NCI-H82 (cell line): ENCODE data around the gene SHC3.

ENCODE experiments used
- DNase-seq: peaks from one replicate; lab custom pipeline; 2025; lab: John Stamatoyannopoulos, UW

The SHC3 gene

GRCh38 chr9:89154651-89155336, 23.8 kb downstream of the SHC3 start:
- DNase-seq: no peak

- no peak for DNase-seq
Observed at GRCh38 chr9:89154218-89154617, 24.4 kb downstream of the SHC3 start.

- no peak for DNase-seq
Observed at GRCh38 chr9:89153232-89154017, 25.2 kb downstream of the SHC3 start.

- DNase-seq: no peak
Observed at GRCh38 chr9:89149726-89150125, 28.9 kb downstream of the SHC3 start.

- DNase-seq: no peak
Observed at GRCh38 chr9:89145097-89145496, 33.5 kb downstream of the SHC3 start.

GRCh38 chr9:89144238-89144637, 34.4 kb downstream of the SHC3 start:
- no peak for DNase-seq

- DNase-seq: no peak
Observed at GRCh38 chr9:89143266-89143665, 35.4 kb downstream of the SHC3 start.

GRCh38 chr9:89139455-89139854, 39.2 kb downstream of the SHC3 start:
- no peak for DNase-seq

GRCh38 chr9:89138463-89139390, 39.9 kb downstream of the SHC3 start:
- no peak for DNase-seq

GRCh38 chr9:89137542-89138462, 40.8 kb downstream of the SHC3 start:
- no peak for DNase-seq

- no peak for DNase-seq
Observed at GRCh38 chr9:89135591-89136166, 42.9 kb downstream of the SHC3 start.

GRCh38 chr9:89134709-89135108, 43.9 kb downstream of the SHC3 start:
- no peak for DNase-seq

- DNase-seq: no peak
Observed at GRCh38 chr9:89122949-89123348, 55.7 kb downstream of the SHC3 start.

GRCh38 chr9:89120704-89121103, 57.9 kb downstream of the SHC3 start:
- DNase-seq: no peak

GRCh38 chr9:89116805-89117192, 61.8 kb downstream of the SHC3 start:
- no peak for DNase-seq

GRCh38 chr9:89116064-89116804, 62.4 kb downstream of the SHC3 start:
- no peak for DNase-seq

- no peak for DNase-seq
Observed at GRCh38 chr9:89115426-89115825, 63.2 kb downstream of the SHC3 start.

GRCh38 chr9:89114741-89115140, 63.9 kb downstream of the SHC3 start:
- no peak for DNase-seq

GRCh38 chr9:89113851-89114250, 64.8 kb downstream of the SHC3 start:
- DNase-seq: no peak

GRCh38 chr9:89112243-89112642, 66.4 kb downstream of the SHC3 start:
- no peak for DNase-seq
